ENCODE results near the gene AMFR. TPM values are rescaled to one million over a fixed set of nuclear protein-coding genes. Genes with fewer than 3 reads are reported as not detected.

The AMFR gene
- total RNA-seq, result 111 and 119 TPM in 2 replicates

- DNase-seq (ENCODE audit: low read depth), result no peak
- peak within 1 kb of the TSS; percentile 70 for H3K4me3 ChIP-seq (ENCODE audit: low read depth, low read length)
- peak; percentile 14 for TF ChIP-seq CTCF (conservative IDR thresholded peaks at IDR 0.05; ENCODE audit: low read depth, low read length)
Measured at GRCh38 chr16:56425439-56425832, at the start of gene AMFR. TSS of gene AMFR (minus strand) at chr16:56425545. CDS start at chr16:56425327, 218 bp downstream.

- TF ChIP-seq CTCF (conservative IDR thresholded peaks at IDR 0.05; ENCODE audit: low read depth, low read length), result no peak
- no peak for DNase-seq (ENCODE audit: low read depth)
- H3K4me3 ChIP-seq (ENCODE audit: low read depth, low read length), result no peak overlapping the region
Measured at GRCh38 chr16:56470666-56471065, 45.3 kb upstream of the AMFR start.

- TF ChIP-seq CTCF (conservative IDR thresholded peaks at IDR 0.05; ENCODE audit: low read depth, low read length), result no peak
- no peak overlapping the region for H3K4me3 ChIP-seq (ENCODE audit: low read depth, low read length)
- DNase-seq (ENCODE audit: low read depth), result no peak
Measured at GRCh38 chr16:56470232-56470631, 44.9 kb upstream of the AMFR start.

- DNase-seq (ENCODE audit: low read depth), result no peak
- H3K4me3 ChIP-seq (ENCODE audit: low read depth, low read length), result no peak overlapping the region
- no peak for TF ChIP-seq CTCF (conservative IDR thresholded peaks at IDR 0.05; ENCODE audit: low read depth, low read length)
Measured at GRCh38 chr16:56469748-56470147, 44.4 kb upstream of the AMFR start.

- no peak for TF ChIP-seq CTCF (conservative IDR thresholded peaks at IDR 0.05; ENCODE audit: low read depth, low read length)
- DNase-seq (ENCODE audit: low read depth), result no peak
Measured at GRCh38 chr16:56468800-56469199, 43.5 kb upstream of the AMFR start.

GRCh38 chr16:56466344-56466743 is 41.0 kb upstream of the AMFR start:
- no peak for TF ChIP-seq CTCF (conservative IDR thresholded peaks at IDR 0.05; ENCODE audit: low read depth, low read length)
- DNase-seq (ENCODE audit: low read depth), result no peak
- no peak overlapping the region for H3K4me3 ChIP-seq (ENCODE audit: low read depth, low read length)

More at GRCh38 chr16:56468800-56469199, 43.5 kb upstream of the AMFR start:
- no peak overlapping the region for H3K4me3 ChIP-seq (ENCODE audit: low read depth, low read length)

GRCh38 chr16:56463153-56463552 is 37.8 kb upstream of the AMFR start:
- DNase-seq (ENCODE audit: low read depth), result no peak
- no peak overlapping the region for H3K4me3 ChIP-seq (ENCODE audit: low read depth, low read length)
- no peak for TF ChIP-seq CTCF (conservative IDR thresholded peaks at IDR 0.05; ENCODE audit: low read depth, low read length)
